ES-I3 (cell line): ENCODE measurements around the gene SENP1.
A peak's percentile ranks its signal among the peaks of the same experiment; 100 is the strongest.
"Not testable (repeated sequence)": the region's sequence is repeated elsewhere in the genome, so short reads cannot be mapped to it uniquely, and the experiment has no call there.

Source experiments
- H3K36me3 ChIP-seq: 2 replicates; pipeline ENCODE4 v1.6.1; 2013; ENCODE audit warnings: mild to moderate bottlenecking, low read length, control low read depth, moderate library complexity; ENCODE audit not compliant: insufficient read depth
- H3K4me1 ChIP-seq: 2 replicates; pipeline ENCODE4 v1.6.1; 2013; ENCODE audit warnings: mild to moderate bottlenecking, control low read depth, low read length; ENCODE audit not compliant: insufficient read depth
- H3K9ac ChIP-seq: 2 replicates; pipeline ENCODE4 v1.6.1; 2013; ENCODE audit warnings: low read depth, mild to moderate bottlenecking, low read length, moderate library complexity
- H3K9me3 ChIP-seq: 2 replicates; pipeline ENCODE4 v1.6.1; 2013; ENCODE audit warnings: mild to moderate bottlenecking, low read length, moderate library complexity; ENCODE audit not compliant: control insufficient read depth, insufficient read depth

SENP1 gene

GRCh38 chr12:48123169-48123568 lies 17.3 kb upstream of the SENP1 start:
- Histone ChIP-seq H3K4me1 (peaks cover 10% of the 10 kb centered on the region; the same call in 1 of the 2 replicates), H3K36me3 (peaks cover 12% of the 10 kb centered on the region; the same call in 1 of the 2 replicates), H3K9ac (no peak overlapping the region), H3K9me3 (no peaks in the 10 kb centered on the region)

GRCh38 chr12:48122065-48122834 lies 16.4 kb upstream of the SENP1 start:
- H3K36me3 ChIP-seq = peaks cover 12% of the 10 kb centered on the region; the same call in 1 of the 2 replicates
- no peak overlapping the region for H3K9ac ChIP-seq
- no peaks in the 10 kb centered on the region for H3K9me3 ChIP-seq
- peaks cover 11% of the 10 kb centered on the region; the same call in 1 of the 2 replicates for H3K4me1 ChIP-seq

- peaks cover 11% of the 10 kb centered on the region; the same call in 1 of the 2 replicates for H3K4me1 ChIP-seq
- no peak overlapping the region for H3K9ac ChIP-seq
- peaks cover 12% of the 10 kb centered on the region; the same call in 1 of the 2 replicates for H3K36me3 ChIP-seq
- no peaks in the 10 kb centered on the region for H3K9me3 ChIP-seq
These were observed 15.6 kb upstream of the SENP1 start for GRCh38 chr12:48121522-48121921.

- peaks cover 7% of the 10 kb centered on the region; the same call in 1 of the 2 replicates for H3K36me3 ChIP-seq
- H3K4me1 ChIP-seq = peaks cover 11% of the 10 kb centered on the region; the same call in 1 of the 2 replicates
- no peaks in the 10 kb centered on the region for H3K9me3 ChIP-seq
- peak overlapping the region; percentile 83 for H3K9ac ChIP-seq
These were observed 13.9 kb upstream of the SENP1 start for GRCh38 chr12:48119834-48120195.

- no peaks in the 10 kb centered on the region for H3K9me3 ChIP-seq
- H3K36me3 ChIP-seq = peaks cover 7% of the 10 kb centered on the region; the same call in 1 of the 2 replicates
- peak within 1 kb of the TSS; percentile 83 for H3K9ac ChIP-seq
These were observed 13.4 kb upstream of the SENP1 start, which contains the start of gene PFKM for GRCh38 chr12:48119078-48119833. TSS of gene PFKM (plus strand) at chr12:48119364. CDS start at chr12:48122775, 3,411 bp downstream.

GRCh38 chr12:48118284-48118871 lies 12.5 kb upstream of the SENP1 start:
- H3K9me3 ChIP-seq = no peaks in the 10 kb centered on the region
- peaks cover 11% of the 10 kb centered on the region; the same call in 1 of the 2 replicates for H3K4me1 ChIP-seq
- H3K9ac ChIP-seq = peak overlapping the region; percentile 83
- H3K36me3 ChIP-seq = peaks cover 5% of the 10 kb centered on the region; the same call in 1 of the 2 replicates

More at GRCh38 chr12:48119078-48119833, 13.4 kb upstream of the SENP1 start, which contains the start of gene PFKM:
- H3K4me1 ChIP-seq = peaks cover 11% of the 10 kb centered on the region; the same call in 1 of the 2 replicates

GRCh38 chr12:48115957-48116356 lies 10.1 kb upstream of the SENP1 start:
- no peaks in the 10 kb centered on the region for H3K9me3 ChIP-seq
- no peaks in the 10 kb centered on the region for H3K36me3 ChIP-seq
- no peak overlapping the region for H3K9ac ChIP-seq
- H3K4me1 ChIP-seq = peaks cover 11% of the 10 kb centered on the region; the same call in 1 of the 2 replicates

GRCh38 chr12:48111312-48111693 lies 5.4 kb upstream of the SENP1 start:
- H3K9ac ChIP-seq, H3K4me1 ChIP-seq, H3K9me3 ChIP-seq, H3K36me3 ChIP-seq: not testable (repeated sequence)

- H3K36me3 ChIP-seq = no peaks in the 10 kb centered on the region
- no peaks in the 10 kb centered on the region for H3K9me3 ChIP-seq
- H3K4me1 ChIP-seq = peaks cover 7% of the 10 kb centered on the region; the same call in 1 of the 2 replicates
- H3K9ac ChIP-seq = no peak overlapping the region
These were observed 4.9 kb upstream of the SENP1 start for GRCh38 chr12:48110691-48111311.

- Histone ChIP-seq H3K9ac (no peak overlapping the region), H3K36me3 (no peaks in the 10 kb centered on the region), H3K9me3 (no peaks in the 10 kb centered on the region), H3K4me1 (peaks cover 7% of the 10 kb centered on the region; the same call in 1 of the 2 replicates)
These were observed 3.5 kb upstream of the SENP1 start for GRCh38 chr12:48109424-48109823.

- Histone ChIP-seq H3K36me3 (no peaks in the 10 kb centered on the region), H3K9ac (peak overlapping the region; percentile 97), H3K4me1 (peaks cover 7% of the 10 kb centered on the region; the same call in 1 of the 2 replicates), H3K9me3 (no peaks in the 10 kb centered on the region)
These were observed 1.1 kb upstream of the SENP1 start for GRCh38 chr12:48106681-48107613.

- Histone ChIP-seq H3K4me1 (peaks cover 7% of the 10 kb centered on the region; the same call in 1 of the 2 replicates), H3K9me3 (no peaks in the 10 kb centered on the region), H3K36me3 (no peaks in the 10 kb centered on the region), H3K9ac (peak overlapping the region; percentile 97)
These were observed 485 bp downstream of the SENP1 start for GRCh38 chr12:48105321-48105866.

- peak overlapping the region; percentile 97 for H3K9ac ChIP-seq
- H3K9me3 ChIP-seq = no peaks in the 10 kb centered on the region
- no peaks in the 10 kb centered on the region for H3K36me3 ChIP-seq
- peaks cover 7% of the 10 kb centered on the region; the same call in 1 of the 2 replicates for H3K4me1 ChIP-seq
These were observed 1.3 kb downstream of the SENP1 start for GRCh38 chr12:48104531-48104930.
